ACC112 (cell line): Measurements from ENCODE around the gene WNK2.
A peak's percentile ranks its signal among the peaks of the same experiment; 100 is the strongest.
"Not testable (repeated sequence)": the region's sequence is repeated elsewhere in the genome, so short reads cannot be mapped to it uniquely, and the experiment has no call there.

Source experiments
- H2AFZ ChIP-seq: fragments of 200-600 bp; sonication (generic); one replicate; pipeline ENCODE4 v1.6.0; 2017; ENCODE audit warnings: antibody characterized with exemption, low read length; ENCODE audit not compliant: unreplicated experiment
- H3K27ac ChIP-seq: fragments of 200-600 bp; sonication (generic); 2 replicates; pipeline ENCODE4 v1.5.1; 2014; ENCODE audit warnings: low read depth, mild to moderate bottlenecking, antibody characterized with exemption, low read length, moderate library complexity
- H3K27me3 ChIP-seq: fragments of 200-600 bp; sonication (generic); 2 replicates; pipeline ENCODE4 v1.6.1; 2014; ENCODE audit warnings: mild to moderate bottlenecking, antibody characterized with exemption, low read length, moderate library complexity, mixed read lengths; ENCODE audit not compliant: insufficient read depth
- H3K36me3 ChIP-seq: fragments of 200-600 bp; sonication (generic); 2 replicates; pipeline ENCODE4 v1.6.1; 2016; ENCODE audit warnings: mild to moderate bottlenecking, antibody characterized with exemption, low read length, moderate library complexity, mixed read lengths; ENCODE audit not compliant: insufficient read depth
- H3K4me1 ChIP-seq: fragments of 200-600 bp; sonication (generic); one replicate; pipeline ENCODE4 v1.6.1; 2016; ENCODE audit warnings: low read length, mixed read lengths; ENCODE audit not compliant: insufficient read depth, unreplicated experiment, control insufficient read depth
- H3K4me3 ChIP-seq: fragments of 200-600 bp; sonication (generic); 2 replicates; pipeline ENCODE4 v1.5.1; 2014; ENCODE audit warnings: mild to moderate bottlenecking, low read depth, low read length
- H3K79me2 ChIP-seq: fragments of 200-600 bp; sonication (generic); one replicate; pipeline ENCODE4 v1.6.0; 2016; ENCODE audit warnings: low read length; ENCODE audit not compliant: control insufficient read depth, unreplicated experiment, insufficient read depth

WNK2 gene

DNA sequence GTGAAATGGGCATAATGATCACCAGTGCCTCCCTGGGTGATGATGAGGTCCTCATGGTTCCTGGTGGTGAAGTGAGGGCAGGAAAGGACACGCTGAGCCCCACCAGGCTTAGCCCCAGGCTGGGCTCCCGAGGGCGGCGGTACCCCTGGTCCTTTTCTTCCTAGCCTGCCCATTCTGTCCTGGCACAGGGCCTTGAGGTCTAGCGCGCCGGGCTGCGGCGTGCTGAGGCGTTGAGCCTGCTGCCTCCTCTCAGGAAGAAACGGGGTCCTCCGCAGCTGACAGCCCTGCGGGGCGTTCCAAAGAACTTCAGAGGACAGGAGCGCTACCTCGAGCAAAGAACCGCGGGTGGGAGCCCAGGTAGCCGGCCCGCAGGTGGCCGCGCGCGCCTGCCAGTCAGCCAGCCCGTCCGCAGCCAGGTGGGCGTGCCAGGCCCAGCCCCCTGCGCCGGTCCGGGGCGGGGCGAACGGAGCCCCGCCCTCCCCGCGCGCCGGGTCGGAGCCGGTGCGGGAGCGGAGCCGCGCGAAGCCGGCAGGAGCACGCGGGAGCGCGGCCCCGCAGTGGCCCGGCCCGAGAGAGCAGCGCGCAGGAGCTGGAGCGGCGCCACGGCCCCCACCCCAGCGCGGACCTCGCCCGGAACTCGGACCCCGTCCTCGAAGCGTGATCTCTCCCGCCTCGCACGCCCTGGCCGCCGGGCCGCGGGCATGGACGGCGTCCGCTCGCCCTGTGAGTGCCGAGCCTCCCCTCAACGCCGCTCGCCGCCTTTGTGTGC, at the start of gene WNK2:
TSS of gene WNK2 (plus strand) at position 477 of the 769 bp plus-strand sequence. CDS start 791 bp downstream, outside the sequence.
- Histone ChIP-seq H3K79me2 (no peaks in the 10 kb centered on the region), H3K36me3 (no peaks in the 10 kb centered on the region), H2AFZ (no peak within 1 kb of the TSS), H3K27me3 (peaks cover 46% of the 10 kb centered on the region), H3K27ac (no peak within 1 kb of the TSS), H3K4me1 (no peaks in the 10 kb centered on the region), H3K4me3 (peak within 1 kb of the TSS; percentile 69)

DNA sequence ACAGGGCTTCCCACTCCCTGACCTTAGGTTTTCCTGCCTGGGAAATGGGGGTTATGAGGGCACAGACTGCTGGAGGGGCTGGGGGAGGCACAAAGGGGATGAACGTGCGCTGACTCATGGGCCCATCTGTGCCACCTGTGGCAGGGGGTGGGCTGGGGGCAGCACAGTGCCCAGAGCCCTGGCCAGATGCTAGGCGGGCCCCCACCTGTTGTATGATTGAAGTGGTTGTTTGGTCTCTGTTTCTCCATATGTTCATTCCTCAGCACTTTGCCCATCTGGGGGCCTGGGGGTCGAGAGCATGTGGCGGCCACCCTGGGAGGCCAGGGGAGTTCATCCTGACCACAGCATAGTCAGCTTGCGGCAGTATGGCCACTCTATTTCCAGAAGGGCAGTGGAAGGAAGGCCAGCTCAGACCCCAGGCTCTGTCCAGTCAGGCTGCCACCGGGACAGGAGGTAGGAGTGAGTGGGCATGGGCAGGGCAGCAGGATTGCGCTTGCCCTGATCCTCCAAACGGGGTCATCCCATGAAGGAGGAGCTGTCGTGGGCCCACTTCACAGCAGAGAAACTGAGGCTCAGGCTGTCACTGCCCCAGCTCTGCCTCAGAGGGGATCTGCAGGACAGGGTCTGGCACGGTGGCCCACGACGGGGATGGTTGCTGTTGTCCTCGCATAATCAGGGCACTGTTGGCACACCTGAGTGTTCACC, 49.0 kb upstream of the WNK2 start:
- no peaks in the 10 kb centered on the region for H3K27me3 ChIP-seq
- H3K4me1 ChIP-seq: peaks cover 23% of the 10 kb centered on the region
- peak overlapping the region; percentile 98 for H3K4me3 ChIP-seq
- peaks cover 10% of the 10 kb centered on the region for H3K79me2 ChIP-seq
- no peaks in the 10 kb centered on the region for H3K36me3 ChIP-seq
- peak overlapping the region; percentile 83 for H2AFZ ChIP-seq
- H3K27ac ChIP-seq: peak overlapping the region; percentile 87; the same call in 1 of the 2 replicates

DNA sequence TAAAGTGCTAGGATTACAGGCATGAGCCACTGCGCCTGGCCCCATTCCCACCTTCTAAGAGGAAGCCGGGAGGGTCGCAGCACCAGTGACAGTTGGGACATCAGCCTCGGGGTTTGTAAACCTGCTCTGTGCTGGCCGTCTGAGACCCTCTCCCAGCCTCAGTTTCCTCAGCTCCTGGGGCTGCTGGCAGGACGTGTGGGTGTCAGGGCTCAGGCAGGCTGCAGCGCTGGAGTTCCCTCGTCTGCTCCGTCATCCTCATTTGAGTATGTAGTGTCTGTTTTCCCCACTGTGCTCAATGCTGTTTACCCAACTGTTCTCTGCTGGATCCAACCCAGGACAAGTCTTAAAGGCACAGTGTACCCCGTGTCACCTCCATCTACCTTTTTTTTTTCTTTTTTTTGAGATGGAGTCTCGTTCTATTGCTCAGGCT, 47.9 kb upstream of the WNK2 start:
- H3K4me3 ChIP-seq: no peak overlapping the region
- H3K79me2 ChIP-seq: peaks cover 10% of the 10 kb centered on the region
- peaks cover 23% of the 10 kb centered on the region for H3K4me1 ChIP-seq
- no peak overlapping the region for H3K27ac ChIP-seq
- no peaks in the 10 kb centered on the region for H3K36me3 ChIP-seq
- H3K27me3 ChIP-seq: no peaks in the 10 kb centered on the region
- H2AFZ ChIP-seq: no peak overlapping the region

DNA sequence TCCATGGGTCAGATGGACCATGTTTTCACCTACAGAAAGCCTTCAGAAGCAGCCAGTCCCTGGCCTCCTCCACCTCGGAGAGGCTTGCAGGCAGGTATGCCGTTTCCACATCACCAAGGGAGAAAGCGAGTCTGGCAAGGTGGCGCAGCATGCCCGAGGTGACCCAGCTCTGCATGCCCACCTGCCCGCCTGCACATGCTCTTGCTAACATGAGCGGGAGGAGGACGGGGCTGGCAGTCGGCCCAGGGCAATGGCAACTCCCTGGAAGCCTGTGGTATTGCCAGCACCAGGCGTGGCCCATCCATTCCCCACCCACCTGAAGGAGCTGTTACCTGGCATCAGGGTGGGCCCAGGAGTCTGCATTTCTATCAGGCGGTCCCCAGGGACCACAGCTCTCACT, 46.6 kb upstream of the WNK2 start:
- H3K27me3 ChIP-seq: no peaks in the 10 kb centered on the region

DNA sequence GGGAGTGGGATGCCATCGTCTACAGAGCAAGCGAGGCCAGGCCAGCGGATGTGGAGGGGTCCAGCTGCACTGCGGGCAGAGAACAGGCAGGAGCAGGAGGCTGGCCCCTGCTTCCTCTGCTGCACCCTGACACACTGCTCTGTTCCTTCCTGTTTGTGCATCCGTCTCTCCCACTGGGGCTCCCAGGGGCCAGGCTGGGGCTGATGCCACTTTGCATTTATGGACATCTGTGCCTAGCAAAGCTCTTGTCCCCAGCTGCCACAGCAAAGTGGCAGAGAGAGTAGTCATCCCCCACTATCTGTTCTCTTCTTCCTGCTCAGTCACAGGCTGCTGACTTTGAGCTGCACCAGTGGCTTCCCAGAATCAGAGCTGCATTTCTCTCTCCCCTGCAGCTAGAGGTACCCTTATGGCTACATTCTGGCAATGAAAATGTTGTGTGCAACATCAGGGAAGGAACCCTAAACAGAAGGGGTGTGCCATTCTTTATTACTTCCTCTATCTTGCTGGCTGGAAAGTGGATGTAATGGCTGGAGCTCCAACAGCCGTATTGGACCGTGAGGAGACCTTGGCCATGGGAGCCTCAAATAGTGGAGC, 45.7 kb upstream of the WNK2 start:
- Histone ChIP-seq H3K36me3 (no peaks in the 10 kb centered on the region), H2AFZ (no peak overlapping the region), H3K4me3 (no peak overlapping the region), H3K79me2 (no peaks in the 10 kb centered on the region), H3K27ac (no peak overlapping the region), H3K4me1 (peaks cover 11% of the 10 kb centered on the region), H3K27me3 (no peaks in the 10 kb centered on the region)

More for the DNA sequence above, 46.6 kb upstream of the WNK2 start:
- H3K27ac ChIP-seq: no peak overlapping the region
- no peak overlapping the region for H2AFZ ChIP-seq
- H3K4me1 ChIP-seq: peaks cover 20% of the 10 kb centered on the region
- H3K79me2 ChIP-seq: peaks cover under 1% of the 10 kb centered on the region
- no peaks in the 10 kb centered on the region for H3K36me3 ChIP-seq
- H3K4me3 ChIP-seq: no peak overlapping the region

DNA sequence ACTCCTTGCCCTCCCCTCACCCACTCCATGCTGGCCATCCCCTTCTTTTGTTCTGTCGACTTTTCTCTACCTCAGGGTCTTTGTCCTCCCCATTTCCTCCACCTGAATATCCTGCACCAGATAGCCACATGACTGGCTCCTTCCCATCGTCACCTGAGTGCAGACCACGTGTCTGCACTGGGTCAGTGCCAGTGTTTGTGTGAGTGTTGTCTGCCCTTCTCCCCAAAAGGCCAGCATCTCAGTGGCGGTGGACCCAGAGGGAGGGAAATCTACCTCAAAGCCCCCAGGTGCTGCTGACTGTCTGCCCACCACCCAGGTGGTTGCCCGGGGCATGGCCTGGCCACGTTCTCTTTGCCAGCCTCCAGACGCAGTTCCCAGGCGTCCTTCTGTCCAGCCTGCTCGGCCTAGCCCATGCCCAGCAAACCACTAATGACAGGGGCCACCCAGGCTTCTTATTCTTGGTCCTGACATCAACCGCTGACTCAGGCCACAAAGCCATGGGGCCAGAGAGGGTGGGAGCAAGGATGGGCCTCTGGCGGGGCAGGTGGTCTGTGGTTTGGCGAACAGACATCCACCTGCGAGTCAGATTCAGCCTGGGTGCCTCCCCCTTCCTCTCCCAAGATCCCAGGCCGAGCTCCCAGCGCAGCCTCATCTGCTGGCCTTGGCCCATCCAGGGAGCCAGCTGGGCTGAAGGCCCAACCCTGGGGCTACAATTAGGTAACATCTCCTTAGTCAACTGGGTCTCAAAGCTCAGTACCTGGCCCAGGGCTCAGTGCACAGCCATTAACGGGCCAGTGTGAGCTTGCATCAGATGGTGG, 44.4 kb upstream of the WNK2 start:
- H2AFZ ChIP-seq: no peak overlapping the region
- H3K79me2 ChIP-seq: no peaks in the 10 kb centered on the region

DNA sequence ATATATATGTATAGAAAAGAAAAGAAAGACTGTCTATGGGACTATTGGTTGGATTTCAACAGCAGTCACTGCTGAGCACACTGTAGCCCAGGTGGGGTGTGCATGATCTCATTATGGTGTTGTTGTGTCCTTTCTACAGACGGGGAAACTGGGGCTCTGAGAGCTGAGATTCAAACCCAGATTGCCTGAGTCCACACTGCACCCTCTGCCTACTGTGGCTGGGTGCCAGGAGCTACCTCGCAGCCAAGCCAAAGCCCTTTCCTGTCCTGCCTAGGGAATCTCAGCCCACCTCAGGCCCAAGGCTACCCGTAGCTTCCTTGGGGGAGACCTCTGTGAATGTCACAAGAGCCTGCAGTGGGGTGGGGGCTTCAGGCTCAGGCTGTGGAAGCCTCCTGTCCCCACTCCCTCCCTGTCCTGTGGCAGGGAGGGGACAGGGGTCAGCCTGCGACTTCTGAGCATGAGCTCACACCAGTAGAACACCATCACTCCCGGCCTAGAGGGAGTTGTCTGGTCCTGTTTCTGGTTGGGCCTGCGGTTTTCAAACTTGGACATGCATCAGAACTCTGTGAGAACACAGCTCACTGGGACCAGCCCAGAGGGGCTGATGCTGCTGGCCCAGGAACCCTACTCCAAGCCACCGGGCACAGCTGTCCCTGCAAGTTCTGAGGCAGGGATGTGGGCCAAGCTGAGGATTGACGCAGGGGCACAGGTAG, 42.0 kb upstream of the WNK2 start:
- Histone ChIP-seq H3K4me3 (no peak overlapping the region), H3K27ac (no peak overlapping the region), H3K4me1 (peaks cover 3% of the 10 kb centered on the region)

More for the DNA sequence above, 44.4 kb upstream of the WNK2 start:
- peaks cover 13% of the 10 kb centered on the region for H3K4me1 ChIP-seq
- no peaks in the 10 kb centered on the region for H3K36me3 ChIP-seq
- no peak overlapping the region for H3K27ac ChIP-seq
- no peaks in the 10 kb centered on the region for H3K27me3 ChIP-seq
- H3K4me3 ChIP-seq: no peak overlapping the region

DNA sequence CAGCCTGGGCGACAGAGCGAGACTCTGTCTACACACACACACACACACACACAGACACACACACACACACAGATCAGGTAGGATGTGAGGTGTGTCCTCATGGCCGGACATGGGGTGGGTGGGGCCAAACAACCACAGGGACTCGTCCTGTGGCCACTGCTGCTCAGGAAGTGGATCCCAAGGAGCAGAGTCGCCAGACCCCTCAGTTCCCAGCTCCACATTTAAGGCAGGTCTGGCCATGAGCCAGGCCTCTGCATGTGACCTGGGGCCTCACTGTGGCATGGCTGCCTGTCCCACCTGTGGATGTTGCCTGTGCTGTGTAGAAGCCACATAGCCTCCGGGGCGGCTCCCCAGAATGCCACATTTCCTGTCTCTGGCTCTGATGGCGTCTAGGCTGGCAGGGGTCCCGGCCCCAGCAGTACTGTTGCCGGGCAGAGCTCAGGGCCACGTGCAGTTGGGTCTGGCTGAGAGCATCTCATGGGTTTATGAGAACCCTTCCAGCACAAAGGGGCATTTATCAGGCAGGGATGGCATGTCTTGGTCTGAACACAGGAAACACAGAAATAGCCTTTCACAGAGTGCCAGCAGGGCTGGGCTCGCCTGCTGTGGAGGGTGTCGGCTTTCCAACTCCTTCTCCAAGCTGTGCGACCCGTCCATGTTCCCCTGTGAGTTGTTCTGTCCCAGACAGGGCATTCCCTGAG, 40.0 kb upstream of the WNK2 start:
- H3K79me2 ChIP-seq: no peaks in the 10 kb centered on the region
- H3K4me3 ChIP-seq: no peak overlapping the region
- H2AFZ ChIP-seq: peak overlapping the region; percentile 45
- no peaks in the 10 kb centered on the region for H3K36me3 ChIP-seq
- peaks cover 6% of the 10 kb centered on the region for H3K4me1 ChIP-seq
- no peaks in the 10 kb centered on the region for H3K27me3 ChIP-seq
- H3K27ac ChIP-seq: no peak overlapping the region

More for the DNA sequence above, 42.0 kb upstream of the WNK2 start:
- H3K27me3 ChIP-seq: no peaks in the 10 kb centered on the region
- H3K36me3 ChIP-seq: no peaks in the 10 kb centered on the region
- H2AFZ ChIP-seq: no peak overlapping the region
- H3K79me2 ChIP-seq: no peaks in the 10 kb centered on the region

DNA sequence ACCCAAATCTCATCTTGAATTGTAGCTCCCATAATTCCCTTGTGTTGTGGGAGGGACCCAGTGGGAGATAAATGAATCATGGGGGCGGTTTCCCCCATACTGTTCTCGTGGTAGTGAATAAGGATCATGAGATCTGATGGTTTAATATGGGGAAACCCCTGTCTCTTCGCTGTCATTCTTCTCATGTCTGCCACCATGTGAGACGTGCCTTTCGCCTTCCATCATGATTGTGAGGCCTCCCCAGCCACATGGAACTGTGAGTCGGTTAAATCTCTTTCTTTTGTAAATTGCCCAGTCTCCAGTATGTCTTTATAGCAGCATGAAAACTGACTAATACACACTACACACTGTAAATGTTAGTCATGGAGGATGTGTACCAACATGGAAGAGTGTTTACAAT, 37.2 kb upstream of the WNK2 start:
- not testable (repeated sequence) for H3K4me3 ChIP-seq, H3K79me2 ChIP-seq, H3K36me3 ChIP-seq, H2AFZ ChIP-seq, H3K27me3 ChIP-seq, H3K27ac ChIP-seq
- peaks cover 12% of the 10 kb centered on the region for H3K4me1 ChIP-seq
